Esophagus squamous epithelium (tissue), 4 donors: Measurements from ENCODE around the gene PTPRJ.

Experiments
- POLR2A ChIP-seq, 4 donors: fragments of 450-650 bp; IDR thresholded peaks; one replicate each; pipeline ENCODE4 v1.6.1; 2017; ENCODE audit warnings: antibody characterized with exemption in 4 of 4, mild to moderate bottlenecking in 4 of 4, moderate library complexity in 3 of 4
- TF ChIP-seq, protein P1 (sequence below), 6 experiments: fragments of 450-650 bp in 4 of 6; fragments of 200-600 bp in 2 of 6; sonication (generic) in 2 of 6; IDR thresholded peaks; one replicate each; pipeline ENCODE4 v1.5.1; 2016 to 2019; ENCODE audit warnings: antibody characterized with exemption in 6 of 6, mild to moderate bottlenecking in 4 of 6, moderate library complexity in 4 of 6

DNA sequence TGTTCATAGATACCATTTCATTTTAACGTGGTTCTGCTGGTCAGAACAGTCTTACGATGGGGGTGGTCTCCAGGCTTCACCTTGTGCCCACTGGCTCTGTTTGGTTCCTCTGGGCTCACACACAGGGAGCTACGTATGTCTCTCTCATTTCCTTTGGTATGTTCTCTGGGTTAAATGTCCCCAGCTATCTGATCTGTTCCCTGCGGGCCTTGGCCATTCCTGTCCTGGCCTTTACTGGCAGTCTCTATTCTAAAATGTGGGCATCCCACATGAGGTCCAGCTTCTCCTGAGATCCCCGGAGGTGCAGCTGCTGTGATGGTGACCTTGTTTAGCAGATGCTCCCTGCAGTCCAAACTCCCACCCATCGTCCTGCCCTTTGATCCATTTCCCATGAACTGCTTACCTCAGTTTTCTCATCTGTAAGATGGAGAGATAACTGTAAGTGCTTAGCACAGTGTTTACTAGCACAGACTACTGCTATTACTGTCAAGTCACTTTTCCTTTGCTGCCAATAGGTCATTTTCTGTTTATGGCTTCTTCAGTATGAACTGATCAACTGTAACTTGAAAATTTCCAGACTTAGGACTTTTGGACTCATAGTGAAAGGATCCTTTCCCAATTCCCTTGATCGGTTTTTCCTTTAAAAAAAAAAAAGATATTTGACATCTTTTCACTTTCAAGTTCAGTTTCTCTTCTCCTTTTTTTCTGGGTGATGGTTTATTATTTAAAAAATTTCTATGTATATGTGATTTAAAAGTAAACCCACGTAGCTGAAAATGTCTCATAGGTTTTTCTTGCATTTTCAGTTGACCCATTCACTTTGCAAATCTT is 92.9 kb downstream of the PTPRJ start:
- TF ChIP-seq, protein P1, sequence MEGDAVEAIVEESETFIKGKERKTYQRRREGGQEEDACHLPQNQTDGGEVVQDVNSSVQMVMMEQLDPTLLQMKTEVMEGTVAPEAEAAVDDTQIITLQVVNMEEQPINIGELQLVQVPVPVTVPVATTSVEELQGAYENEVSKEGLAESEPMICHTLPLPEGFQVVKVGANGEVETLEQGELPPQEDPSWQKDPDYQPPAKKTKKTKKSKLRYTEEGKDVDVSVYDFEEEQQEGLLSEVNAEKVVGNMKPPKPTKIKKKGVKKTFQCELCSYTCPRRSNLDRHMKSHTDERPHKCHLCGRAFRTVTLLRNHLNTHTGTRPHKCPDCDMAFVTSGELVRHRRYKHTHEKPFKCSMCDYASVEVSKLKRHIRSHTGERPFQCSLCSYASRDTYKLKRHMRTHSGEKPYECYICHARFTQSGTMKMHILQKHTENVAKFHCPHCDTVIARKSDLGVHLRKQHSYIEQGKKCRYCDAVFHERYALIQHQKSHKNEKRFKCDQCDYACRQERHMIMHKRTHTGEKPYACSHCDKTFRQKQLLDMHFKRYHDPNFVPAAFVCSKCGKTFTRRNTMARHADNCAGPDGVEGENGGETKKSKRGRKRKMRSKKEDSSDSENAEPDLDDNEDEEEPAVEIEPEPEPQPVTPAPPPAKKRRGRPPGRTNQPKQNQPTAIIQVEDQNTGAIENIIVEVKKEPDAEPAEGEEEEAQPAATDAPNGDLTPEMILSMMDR (IDR thresholded peaks at IDR 0.05) = no peak
- no peak for TF ChIP-seq POLR2A (IDR thresholded peaks at IDR 0.05)
